ENCODE results near the gene HSPA2.

DNA sequence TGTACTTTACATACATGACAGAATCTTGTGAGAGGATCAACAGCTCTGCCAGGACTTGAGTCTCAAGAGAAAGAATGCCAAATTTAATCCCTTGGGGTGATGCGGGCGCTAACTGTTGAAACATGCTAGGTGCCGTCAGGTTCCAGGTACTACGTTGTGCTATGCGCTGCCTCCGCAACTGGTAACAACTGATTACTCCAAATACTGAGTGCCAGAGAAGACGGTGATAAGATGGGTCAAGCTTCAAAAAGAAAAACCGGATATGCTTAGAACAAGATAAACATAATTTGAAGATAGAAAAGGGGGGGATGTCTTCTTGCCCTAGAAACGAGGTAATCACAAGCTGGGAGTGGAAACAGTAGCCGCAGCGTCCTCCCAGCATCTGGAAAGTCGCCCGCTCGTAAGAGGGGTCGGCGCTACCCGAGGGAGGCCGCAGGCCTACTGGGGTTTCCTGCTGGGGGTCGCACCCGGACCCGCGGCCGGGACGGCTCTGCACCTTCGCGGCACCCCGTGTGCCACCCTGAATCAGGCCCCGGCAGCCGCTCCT is 37.6 kb upstream of the HSPA2 start:
- TF ChIP-seq, protein P1, sequence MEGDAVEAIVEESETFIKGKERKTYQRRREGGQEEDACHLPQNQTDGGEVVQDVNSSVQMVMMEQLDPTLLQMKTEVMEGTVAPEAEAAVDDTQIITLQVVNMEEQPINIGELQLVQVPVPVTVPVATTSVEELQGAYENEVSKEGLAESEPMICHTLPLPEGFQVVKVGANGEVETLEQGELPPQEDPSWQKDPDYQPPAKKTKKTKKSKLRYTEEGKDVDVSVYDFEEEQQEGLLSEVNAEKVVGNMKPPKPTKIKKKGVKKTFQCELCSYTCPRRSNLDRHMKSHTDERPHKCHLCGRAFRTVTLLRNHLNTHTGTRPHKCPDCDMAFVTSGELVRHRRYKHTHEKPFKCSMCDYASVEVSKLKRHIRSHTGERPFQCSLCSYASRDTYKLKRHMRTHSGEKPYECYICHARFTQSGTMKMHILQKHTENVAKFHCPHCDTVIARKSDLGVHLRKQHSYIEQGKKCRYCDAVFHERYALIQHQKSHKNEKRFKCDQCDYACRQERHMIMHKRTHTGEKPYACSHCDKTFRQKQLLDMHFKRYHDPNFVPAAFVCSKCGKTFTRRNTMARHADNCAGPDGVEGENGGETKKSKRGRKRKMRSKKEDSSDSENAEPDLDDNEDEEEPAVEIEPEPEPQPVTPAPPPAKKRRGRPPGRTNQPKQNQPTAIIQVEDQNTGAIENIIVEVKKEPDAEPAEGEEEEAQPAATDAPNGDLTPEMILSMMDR (IDR thresholded peaks at IDR 0.05), result no peak
- TF ChIP-seq EP300 (IDR thresholded peaks at IDR 0.05) (no peak), POLR2AphosphoS5 (IDR thresholded peaks at IDR 0.05) (no peak)

Measured in suprapubic skin (tissue), 4 donors.